K562 (cell line): ENCODE measurements around the gene PSMD11. TPM values are rescaled to one million over a fixed set of nuclear protein-coding genes. Genes with fewer than 3 reads are reported as not detected.

Experiments used
- ATAC-seq: fragments of 200-7000 bp; cut with Tn5 transposase; 3 replicates; pipeline ENCODE4 v1.9.1; 2020; ENCODE audit warnings: moderate library complexity
- Bru-seq: library from RNA; stranded (reverse); fragments of 400-500 nt; gene quantifications from one replicate; lab custom pipeline; 2021; lab: Mats Ljungman, UMichigan
- BruChase-seq, 2 experiments: library from RNA; stranded (reverse); fragments of 400-500 nt; gene quantifications; one replicate each; lab custom pipeline; 2021; lab: Mats Ljungman, UMichigan
- BruUV-seq: library from RNA; stranded (reverse); fragments of 400-500 nt; replicated peaks from 2 replicates; lab custom pipeline; 2021; lab: Mats Ljungman, UMichigan
- CTCF ChIA-PET: fragments of 300-600 bp; formaldehyde crosslinking; extraction: SDS; loops from one replicate; lab custom pipeline; 2021; ENCODE audit warnings: low intra/inter-chr PET ratio; lab: Yijun Ruan, JAX
- POLR2A ChIA-PET: fragments of 300-600, 350-650 bp; sonication (Branson Sonifier 250); formaldehyde crosslinking; extraction: SDS; loops from one replicate; lab custom pipeline; 2021; ENCODE audit warnings: antibody characterized with exemption, inconsistent platforms; lab: Yijun Ruan, JAX
- DNase-seq, 4 experiments: peaks; one replicate each; pipeline versions ENCODE4 v3.0.0 to v3.0.0-alpha.2; 2011 to 2018; ENCODE audit warnings: low spot score in 3 of 4, mixed read lengths in 3 of 4; ENCODE audit errors: extremely low read depth in 1 of 4
- FAIRE-seq: peaks from 2 replicates; lab custom pipeline; 2011; peaks lifted over from hg19 to GRCh38; lab: Jason Lieb, UNC
- H2AFZ ChIP-seq: 2 replicates; pipeline ENCODE4 v1.6.0; 2011; ENCODE audit warnings: low read depth, low read length, control low read depth, inconsistent platforms
- H3K27ac ChIP-seq: fragments of 200-600 bp; 3 replicates; pipeline ENCODE4 v1.8.0; 2011; ENCODE audit warnings: low read depth, mild to moderate bottlenecking, control low read depth, inconsistent platforms, low read length, moderate library complexity, mixed read lengths; ENCODE audit errors: extremely low read depth
- H3K27me3 ChIP-seq, 2 experiments: fragments of 300-600 bp in 1 of 2; 2 replicates in 1 of 2; 3 replicates in 1 of 2; pipeline versions ENCODE4 v1.6.0 to v1.8.0; 2011; ENCODE audit warnings: inconsistent platforms in 2 of 2, low read length in 2 of 2, mild to moderate bottlenecking in 1 of 2, mixed read lengths in 1 of 2, moderate library complexity in 1 of 2; ENCODE audit not compliant: control insufficient read depth in 2 of 2, insufficient read depth in 2 of 2
- H3K36me3 ChIP-seq: fragments of 300-600 bp; 3 replicates; pipeline ENCODE4 v1.8.0; 2011; ENCODE audit warnings: mild to moderate bottlenecking, low read length, inconsistent platforms; ENCODE audit not compliant: control insufficient read depth, insufficient read depth
- H3K4me1 ChIP-seq, 2 experiments: fragments of 200-600 bp in 1 of 2; replicated peaks in 1 of 2; 2 replicates in 1 of 2; 3 replicates in 1 of 2; pipeline versions ENCODE4 v1.5.1 to v1.8.0; 2011; ENCODE audit warnings: inconsistent platforms in 2 of 2, low read length in 2 of 2, mild to moderate bottlenecking in 1 of 2, mixed read lengths in 1 of 2, moderate library complexity in 1 of 2; ENCODE audit not compliant: control insufficient read depth in 2 of 2, insufficient read depth in 2 of 2
- H3K4me2 ChIP-seq: 2 replicates; pipeline ENCODE4 v1.6.1; 2011; ENCODE audit warnings: low read length, control low read depth, inconsistent platforms, mixed read lengths; ENCODE audit not compliant: insufficient read depth
- H3K4me3 ChIP-seq: fragments of 200-600 bp; sonication (generic), shearing (Covaris generic); 2 replicates; pipeline ENCODE4 v1.5.1; 2016; ENCODE audit warnings: control low read depth, inconsistent platforms
- H3K79me2 ChIP-seq: fragments of 200-600 bp; 3 replicates; pipeline ENCODE4 v1.8.0; 2011; ENCODE audit warnings: low read length, inconsistent platforms; ENCODE audit not compliant: control insufficient read depth, insufficient read depth
- H3K9ac ChIP-seq, 2 experiments: 2 replicates each; pipeline versions ENCODE4 v1.6.0 to v1.6.1; 2011; ENCODE audit warnings: low read depth in 2 of 2, low read length in 2 of 2, control low read depth in 1 of 2, inconsistent platforms in 1 of 2, mild to moderate bottlenecking in 1 of 2, mixed read lengths in 1 of 2; ENCODE audit not compliant: insufficient read depth in 1 of 2
- H3K9me1 ChIP-seq: one replicate; pipeline ENCODE4 v1.6.0; 2011; ENCODE audit warnings: inconsistent platforms, mild to moderate bottlenecking, low read length, moderate library complexity; ENCODE audit not compliant: control insufficient read depth, insufficient read depth
- H3K9me3 ChIP-seq: replicated peaks from 2 replicates; pipeline ENCODE4 v1.5.1; 2011; ENCODE audit warnings: low read depth, low read length, inconsistent platforms; ENCODE audit not compliant: control insufficient read depth, insufficient read depth
- H4K20me1 ChIP-seq: replicated peaks from 2 replicates; pipeline ENCODE4 v1.6.1; 2011; ENCODE audit warnings: low read length, inconsistent platforms, mixed read lengths; ENCODE audit not compliant: control insufficient read depth, insufficient read depth
- FOXJ2 ChIP-seq: fragments of 200-800 bp; sonication (Bioruptor generic); IDR thresholded peaks from 2 replicates; pipeline ENCODE4 v1.6.1; 2016; ENCODE audit warnings: missing genetic modification characterization, missing compliant biosample characterization
- HMGN3 ChIP-seq: IDR thresholded peaks from 2 replicates; pipeline ENCODE4 v1.6.1; 2011; ENCODE audit warnings: borderline replicate concordance, low read depth, mild to moderate bottlenecking, mixed read lengths, low read length; ENCODE audit not compliant: insufficient read length; ENCODE audit errors: extremely low read depth
- NFIX ChIP-seq: fragments of 250-450 bp; sonication (Bioruptor Pico); IDR thresholded peaks from 2 replicates; pipeline ENCODE4 v1.4.0; 2020; ENCODE audit warnings: low read depth, mild to moderate bottlenecking, moderate library complexity
- PPARD ChIP-seq: fragments of 250-450 bp; sonication (Bioruptor Pico); IDR thresholded peaks from 2 replicates; pipeline ENCODE4 v1.8.0; 2022; ENCODE audit warnings: inconsistent platforms, mild to moderate bottlenecking, moderate library complexity
- RAD51 ChIP-seq: fragments of 450-650 bp; IDR thresholded peaks from 2 replicates; pipeline ENCODE4 v1.7.1; 2016; ENCODE audit warnings: low read depth, mild to moderate bottlenecking, borderline replicate concordance
- TBP ChIP-seq: optimal IDR thresholded peaks from 2 replicates; pipeline ENCODE3; 2011; ENCODE audit warnings: low read depth, low read length, improper control_type of control experiment
- THRB ChIP-seq: fragments of 450-650 bp; formaldehyde crosslinking; conservative IDR thresholded peaks from 2 replicates; pipeline ENCODE4 v1.4.0; 2022; ENCODE audit warnings: mild to moderate bottlenecking, missing genetic modification characterization
- WGBS: fragments of 100-300 bp; shearing (Covaris generic); methylation state at CpG from one replicate; pipeline ENCODE4 v1.1.6; 2016; ENCODE audit warnings: low coverage, mixed read lengths; ENCODE audit not compliant: insufficient coverage; ENCODE audit errors: missing lambda C conversion rate; 5-methylcytosine and 5-hydroxymethylcytosine counted together
- in situ Hi-C: fragments of 300-500 bp; cut with MboI; formaldehyde crosslinking; loops from 4 replicates; pipeline ENCODE4 v1.15.0; 2018; ENCODE audit warnings: inconsistent platforms, mixed read lengths
- intact Hi-C: fragments of 100-400 bp; cut with micrococcal nuclease; formaldehyde crosslinking; loops from 2 replicates; pipeline ENCODE4 v1.14.2; 2022
- long read RNA-seq, 3 experiments: library from polyadenylated mRNA in 2 of 3; library from RNA in 1 of 3; unstranded in 2 of 3; stranded (forward) in 1 of 3; transcript quantifications; one replicate each; pipeline ENCODE4 v2.0.0, GENCODE V29; 2019 to 2022
- polyA minus RNA-seq, 3 experiments: library from RNA; depleted of rRNA, polyadenylated mRNA; stranded (reverse); fragments of >200 nt; gene quantifications; 2 replicates each; pipeline ENCODE4 v1.2.3, GENCODE V29; 2011
- polyA plus RNA-seq, 8 experiments: library from polyadenylated mRNA; depleted of rRNA in 4 of 8; stranded (reverse) in 5 of 8; unstranded in 3 of 8; fragments of >200 nt; fragmentation: Nextera tagmentation in 2 of 8; fragmentation: Illumina TruSeq in 1 of 8; extraction: Ambion mirVana in 2 of 8; extraction: Trizol in 1 of 8; gene quantifications; 2 replicates each; pipeline versions ENCODE4 v1.2.1 to v1.2.3, GENCODE V29; 2011 to 2014; ENCODE audit warnings: inconsistent platforms in 1 of 8, missing spikeins in 1 of 8
- total RNA-seq, 7 experiments: library from RNA; depleted of rRNA in 6 of 7; stranded (reverse); fragments of >200 nt in 6 of 7; fragmentation: Illumina TruSeq in 2 of 7; extraction: Trizol in 2 of 7; gene quantifications; 2 replicates each; pipeline versions ENCODE4 v1.2.1 to v1.2.3, GENCODE V29; 2011 to 2021; ENCODE audit warnings: low replicate concordance in 1 of 7
- TF ChIP-seq, protein P1 (sequence below): fragments of 450-650 bp; IDR thresholded peaks from 2 replicates; pipeline ENCODE4 v1.6.1; 2016; ENCODE audit warnings: missing biosample characterization, missing genetic modification characterization

PSMD11 gene
- total RNA-seq (2011; cell fraction: chromatin; rRNA removed; ENCODE audit: low replicate concordance) = 182 and 249 TPM in 2 replicates
- 104 and 110 TPM in 2 replicates for total RNA-seq (2011; cell fraction: nucleolus; rRNA removed)
- 139 and 186 TPM in 2 replicates for total RNA-seq (2011; cell fraction: nucleoplasm; rRNA removed)
- total RNA-seq (2014; rRNA removed) (77.1 and 104 TPM in 2 replicates), total RNA-seq (2014; rRNA removed; fragmentation: Illumina TruSeq; extraction: Trizol) (118 and 128 TPM in 2 replicates), total RNA-seq (2015; rRNA removed; fragmentation: Illumina TruSeq; extraction: Trizol) (109 and 127 TPM in 2 replicates), total RNA-seq (2021) (169 and 171 TPM in 2 replicates), polyA plus RNA-seq (2011; rRNA removed) (97.6 and 185 TPM in 2 replicates), polyA plus RNA-seq (2014; fragmentation: Illumina TruSeq; extraction: Trizol) (125 and 137 TPM in 2 replicates), polyA plus RNA-seq (2014; fragmentation: Nextera tagmentation; extraction: Ambion mirVana) (100 to 1,000 TPM; 316 to 378 TPM), polyA plus RNA-seq (2014; rRNA removed) (142 and 158 TPM in 2 replicates), polyA minus RNA-seq (2011; rRNA and poly(A)+ RNA removed) (138 and 285 TPM in 2 replicates), Bru-seq, nascent RNA (percentile 93 among the genes with signal in this experiment), BruChase-seq, experiment 1, labeled RNA remaining after a 2-hour chase (percentile 96 among the genes with signal in this experiment), BruChase-seq, experiment 2, labeled RNA remaining after a 6-hour chase (percentile 97 among the genes with signal in this experiment)
- 51.9 and 80.2 TPM in 2 replicates for polyA plus RNA-seq (2011; cell fraction: cytosol; rRNA removed)
- 56.7 and 72.5 TPM in 2 replicates for polyA plus RNA-seq (2011; cell fraction: nucleus; rRNA removed)
- 51.5 and 151 TPM in 2 replicates for polyA plus RNA-seq (2012)
- 46.8 and 99.5 TPM in 2 replicates for polyA minus RNA-seq (2011; cell fraction: cytosol; rRNA and poly(A)+ RNA removed)
- 52.4 and 62.1 TPM in 2 replicates for polyA minus RNA-seq (2011; cell fraction: nucleus; rRNA and poly(A)+ RNA removed)
- long read RNA-seq, experiment 1, full-length matches to known transcripts = 759 of 937 reads
- long read RNA-seq, experiment 1, partial matches to known transcripts = 74 of 937 reads
- long read RNA-seq, experiment 1, other reads (novel, unspliced or antisense) = 104 of 937 reads
- long read RNA-seq, experiment 2, full-length matches to known transcripts = 58 of 140 reads
- long read RNA-seq, experiment 2, partial matches to known transcripts = 8 of 140 reads
- long read RNA-seq, experiment 2, other reads (novel, unspliced or antisense) = 74 of 140 reads
- long read RNA-seq, experiment 3, full-length matches to known transcripts = 513 of 577 reads
- long read RNA-seq, experiment 3, partial matches to known transcripts = 10 of 577 reads
- long read RNA-seq, experiment 3, other reads (novel, unspliced or antisense) = 54 of 577 reads

DNA sequence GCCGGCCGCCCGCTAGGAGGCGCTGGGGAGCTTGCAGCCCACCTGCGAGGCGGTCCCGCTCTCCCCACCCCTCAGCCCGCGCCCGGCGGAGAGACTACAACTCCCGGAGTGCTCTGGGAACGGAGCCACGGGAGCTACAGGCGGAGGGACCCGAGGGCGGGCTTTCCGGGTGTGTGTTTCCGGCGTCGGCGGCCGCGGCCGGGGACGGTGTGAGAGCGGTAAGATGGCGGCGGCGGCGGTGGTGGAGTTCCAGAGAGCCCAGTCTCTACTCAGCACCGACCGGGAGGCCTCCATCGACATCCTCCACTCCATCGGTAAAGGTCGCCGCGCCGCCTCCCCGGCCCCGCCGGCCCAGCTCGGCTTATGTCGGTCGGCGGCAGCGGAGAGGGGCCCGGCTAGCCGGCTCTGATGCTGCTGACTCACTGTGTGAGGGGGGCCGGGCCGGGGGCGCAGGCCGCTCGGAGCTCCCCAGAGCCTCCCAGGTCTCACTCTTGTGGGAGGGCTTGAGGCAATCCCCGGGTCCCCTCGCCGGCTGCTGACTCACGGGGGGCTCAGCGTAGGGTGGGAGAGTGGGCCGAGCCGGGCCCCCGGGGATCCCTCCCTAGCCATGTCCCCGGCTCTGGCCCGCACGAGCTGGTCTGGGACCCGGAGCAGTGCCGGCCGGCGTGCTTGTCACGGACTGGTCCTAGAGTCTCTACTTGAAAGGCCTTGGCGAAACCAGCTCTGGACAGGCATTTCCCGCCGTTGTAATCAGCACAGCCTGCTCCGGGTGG lies at the start of gene PSMD11:
Gene PSMD11 (plus strand): TSS at position 210 of the 773 bp plus-strand sequence. CDS start 14 bp downstream, at position 224.
- H3K27me3 ChIP-seq = no peaks in the 10 kb centered on the region
- H3K9me3 ChIP-seq = no peaks in the 10 kb centered on the region
- peak within 1 kb of the TSS; percentile 95 for H3K27ac ChIP-seq
- in situ Hi-C loops = no loop called here
- FAIRE-seq (peak; percentile 78), ATAC-seq (peak; percentile 96), DNase-seq (peak; percentile 96 to 98 (median 98))
- ChIA-PET POLR2A (interaction anchor here (0.5 to 1.6 kb wide), 20 partner anchors 8 to 1000 kb away, joined by 3 to 8 read pairs (median 4); no protein-coding TSS in a partner anchor), CTCF (no interaction called here)
- intact Hi-C loops = loop anchor here (2.0 to 10.0 kb wide), 2 partner anchors 70 to 102 kb away; partner anchors contain the start of gene C17orf75
- 0% methylated on average over 40 of the region's 74 CpGs for WGBS
- peaks cover 11 to 17% of the 10 kb centered on the region in 2 experiments; a peak in 4 of 5 replicates for H3K4me1 ChIP-seq
- peak within 1 kb of the TSS; percentile 98 for H2AFZ ChIP-seq
- H3K9me1 ChIP-seq = no peaks in the 10 kb centered on the region
- peaks cover 47% of the 10 kb centered on the region for H3K36me3 ChIP-seq
- H3K4me2 ChIP-seq = peak within 1 kb of the TSS; percentile 99
- peaks cover 8% of the 10 kb centered on the region; the same call in 1 of the 2 replicates for H4K20me1 ChIP-seq
- BruUV-seq = TSS peak; percentile 63
- peaks cover 54% of the 10 kb centered on the region for H3K79me2 ChIP-seq
- H3K9ac ChIP-seq = peak within 1 kb of the TSS; percentile 98 to 99
- peak within 1 kb of the TSS; percentile 99 for H3K4me3 ChIP-seq
- TF ChIP-seq THRB (CRISPR knock-in tag) (no peak), NFIX (CRISPR knock-in tag) (no peak), PPARD (CRISPR knock-in tag) (no peak), TBP (peak; percentile 86), RAD51 (0 out of 2 replicates have a peak, but pooled peaks have one; percentile 6), HMGN3 (peak; percentile 90), FOXJ2 (0 out of 2 replicates have a peak, but pooled peaks have one; percentile 35)
- TF ChIP-seq, protein P1, sequence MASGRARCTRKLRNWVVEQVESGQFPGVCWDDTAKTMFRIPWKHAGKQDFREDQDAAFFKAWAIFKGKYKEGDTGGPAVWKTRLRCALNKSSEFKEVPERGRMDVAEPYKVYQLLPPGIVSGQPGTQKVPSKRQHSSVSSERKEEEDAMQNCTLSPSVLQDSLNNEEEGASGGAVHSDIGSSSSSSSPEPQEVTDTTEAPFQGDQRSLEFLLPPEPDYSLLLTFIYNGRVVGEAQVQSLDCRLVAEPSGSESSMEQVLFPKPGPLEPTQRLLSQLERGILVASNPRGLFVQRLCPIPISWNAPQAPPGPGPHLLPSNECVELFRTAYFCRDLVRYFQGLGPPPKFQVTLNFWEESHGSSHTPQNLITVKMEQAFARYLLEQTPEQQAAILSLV = no peak
